B cell (primary cell): ENCODE data around the gene ZNF441. TPM values are rescaled to one million over a fixed set of nuclear protein-coding genes. Genes with fewer than 3 reads are reported as not detected.

Experiments used
- ATAC-seq: fragments of 200-7000 bp; cut with Tn5 transposase; one replicate; pipeline ENCODE4 v1.10.0; 2021; ENCODE audit warnings: low read depth, mild to moderate bottlenecking, moderate number of reproducible peaks, moderate library complexity
- CTCF ChIA-PET: fragments of 350-600 bp; sonication (Branson Sonifier 250); formaldehyde crosslinking; loops from one replicate; lab custom pipeline; 2021; ENCODE audit warnings: antibody characterized with exemption, inconsistent platforms; lab: Charles Lee
- POLR2A ChIA-PET: fragments of 350-600 bp; sonication (Branson Sonifier 250); formaldehyde crosslinking; loops from one replicate; lab custom pipeline; 2021; ENCODE audit warnings: antibody characterized with exemption; lab: Charles Lee
- DNase-seq: peaks from one replicate; pipeline ENCODE4 v3.0.0; 2013
- H2AFZ ChIP-seq: 2 replicates; pipeline ENCODE4 v1.6.1; 2012; ENCODE audit warnings: mild to moderate bottlenecking, low read depth, low read length; ENCODE audit not compliant: insufficient read depth, poor library complexity, severe bottlenecking
- H3K27ac ChIP-seq, 2 donors: 1 replicate in 1 of 2; 2 replicates in 1 of 2; pipeline ENCODE4 v1.5.1; 2012 to 2013; ENCODE audit warnings: low read length in 2 of 2, mild to moderate bottlenecking in 2 of 2, moderate library complexity in 1 of 2
- H3K27me3 ChIP-seq, 4 experiments: fragments of 200-600 bp in 1 of 4; sonication (generic) in 1 of 4; replicated peaks in 1 of 4; 1 replicate in 2 of 4; 2 replicates in 2 of 4; pipeline versions ENCODE4 v1.6.1 to v1.7.0; 2013 to 2016; ENCODE audit warnings: low read length in 3 of 4, mild to moderate bottlenecking in 2 of 4, mixed read lengths in 1 of 4, moderate library complexity in 1 of 4; ENCODE audit not compliant: insufficient read depth in 4 of 4, control insufficient read depth in 3 of 4; ENCODE audit errors: control extremely low read depth in 1 of 4
- H3K36me3 ChIP-seq, 2 experiments: replicated peaks in 1 of 2; 1 replicate in 1 of 2; 2 replicates in 1 of 2; pipeline versions ENCODE4 v1.6.1 to v1.7.1; 2013; ENCODE audit warnings: low read length in 1 of 2; ENCODE audit not compliant: insufficient read depth in 2 of 2, control insufficient read depth in 1 of 2; ENCODE audit errors: control extremely low read depth in 1 of 2, extremely low read depth in 1 of 2
- H3K4me1 ChIP-seq, 2 donors: fragments of 200-600 bp in 1 of 2; sonication (generic) in 1 of 2; 1 replicate in 1 of 2; 2 replicates in 1 of 2; pipeline versions ENCODE4 v1.5.1 to v1.6.1; 2013 to 2017; ENCODE audit warnings: low read length in 2 of 2; ENCODE audit not compliant: control insufficient read depth in 2 of 2, insufficient read depth in 2 of 2
- H3K4me2 ChIP-seq: replicated peaks from 2 replicates; pipeline ENCODE3; 2012; ENCODE audit warnings: mild to moderate bottlenecking, low read depth, low read length; ENCODE audit not compliant: poor library complexity, severe bottlenecking
- H3K4me3 ChIP-seq, 5 experiments: fragments of 200-600 bp in 1 of 5; sonication (generic) in 1 of 5; 1 replicate in 3 of 5; 2 replicates in 2 of 5; pipeline versions ENCODE4 v1.5.1 to v1.7.0; 2011 to 2016; ENCODE audit warnings: low read length in 4 of 5, mild to moderate bottlenecking in 4 of 5, low read depth in 2 of 5, control low read depth in 1 of 5, moderate library complexity in 1 of 5; ENCODE audit not compliant: insufficient read depth in 1 of 5; ENCODE audit errors: control extremely low read depth in 1 of 5, extremely low read depth in 1 of 5
- H3K79me2 ChIP-seq: fragments of 200-600 bp; sonication (generic); one replicate; pipeline ENCODE4 v1.6.0; 2016; ENCODE audit warnings: low read length; ENCODE audit not compliant: control insufficient read depth, insufficient read depth
- H3K9ac ChIP-seq: fragments of 200-600 bp; sonication (generic); 2 replicates; pipeline ENCODE4 v1.6.1; 2017; ENCODE audit warnings: mild to moderate bottlenecking, low read length, moderate library complexity
- H3K9me3 ChIP-seq, 3 donors: one replicate each; pipeline versions ENCODE4 v1.6.1 to v1.7.1; 2013; ENCODE audit warnings: low read length in 2 of 3; ENCODE audit not compliant: control insufficient read depth in 2 of 3, insufficient read depth in 1 of 3; ENCODE audit errors: control extremely low read depth in 1 of 3
- H4K20me1 ChIP-seq: 2 replicates; pipeline ENCODE4 v1.6.0; 2012; ENCODE audit warnings: mild to moderate bottlenecking, low read length; ENCODE audit not compliant: insufficient read depth, control insufficient read depth, poor library complexity, severe bottlenecking
- H3K27ac Mint-ChIP-seq: one replicate; pipeline ENCODE4 v1.8.0; 2021; ENCODE audit warnings: mixed read lengths
- H3K27me3 Mint-ChIP-seq: one replicate; pipeline ENCODE4 v1.8.0; 2021; ENCODE audit warnings: mixed read lengths
- H3K4me1 Mint-ChIP-seq: one replicate; pipeline ENCODE4 v1.8.0; 2021; ENCODE audit warnings: mixed read lengths
- H3K4me3 Mint-ChIP-seq: one replicate; pipeline ENCODE4 v1.8.0; 2021; ENCODE audit warnings: mixed read lengths
- H3K9me3 Mint-ChIP-seq: one replicate; pipeline ENCODE4 v1.8.0; 2022; ENCODE audit warnings: mixed read lengths; ENCODE audit not compliant: insufficient read depth
- CTCF ChIP-seq: fragments of 200-600 bp; IDR thresholded peaks from one replicate; pipeline ENCODE4 v1.8.0; 2022; ENCODE audit warnings: antibody characterized with exemption, mild to moderate bottlenecking
- EZH2 ChIP-seq: IDR thresholded peaks from 2 replicates; pipeline ENCODE4 v1.6.1; 2012; ENCODE audit warnings: borderline replicate concordance, low read depth, mild to moderate bottlenecking, moderate library complexity, low read length; ENCODE audit not compliant: insufficient read depth, poor library complexity, severe bottlenecking
- WGBS: methylation state at CpG from one replicate; pipeline ENCODE4 v1.1.5; 2013; ENCODE audit warnings: missing lambda C conversion rate; ENCODE audit not compliant: insufficient coverage; 5-methylcytosine and 5-hydroxymethylcytosine counted together
- intact Hi-C: fragments of 100-400 bp; cut with micrococcal nuclease; formaldehyde crosslinking; loops from one replicate; pipeline ENCODE4 v1.10.0; 2022
- polyA plus RNA-seq: library from polyadenylated mRNA; depleted of rRNA; stranded (reverse); fragments of >200 nt; gene quantifications from 2 replicates; pipeline ENCODE4 v1.2.3, GENCODE V29; 2012
- total RNA-seq, 2 donors: library from RNA; stranded (reverse); fragments of 120-200 nt in 1 of 2; gene quantifications; 1 replicate in 1 of 2; 2 replicates in 1 of 2; pipeline versions ENCODE4 v1.2.3 to v1.2.4, GENCODE V29; 2013 to 2022

Gene ZNF441
- total and polyA plus RNA-seq, 2 donors (not counting 1 experiment from before 2014, with no cell fraction given) = 7.4 to 43.5 TPM

GRCh38 chr19:11738746-11739620 lies 27.8 kb upstream of the ZNF441 start, which contains the start of gene ZNF823:
TSS of gene ZNF823 (minus strand) at chr19:11738946. CDS start at chr19:11738819, 127 bp downstream.
- H3K27me3 ChIP-seq = no peaks in the 10 kb centered on the region
- Mint-ChIP-seq H3K9me3 (no peaks in the 10 kb centered on the region), H3K27ac (peak within 1 kb of the TSS; percentile 89), H3K4me1 (peaks cover 26% of the 10 kb centered on the region), H3K27me3 (peaks cover 5% of the 10 kb centered on the region), H3K4me3 (peak within 1 kb of the TSS; percentile 99)
- H2AFZ ChIP-seq = peak within 1 kb of the TSS; percentile 99
- peak within 1 kb of the TSS in 1 of 2 donors; percentile 38 for H3K27ac ChIP-seq
- peak within 1 kb of the TSS; percentile 36 to 92 (median 83) for H3K4me3 ChIP-seq
- intact Hi-C loops = loop anchor here (1.0 to 5.0 kb wide), 7 partner anchors 27 to 401 kb away; partner anchors contain the start of genes ELOF1, ZNF20, ZNF440 and ZNF441
- ChIA-PET POLR2A (no interaction called here), CTCF (no interaction called here)
- H4K20me1 ChIP-seq = no peaks in the 10 kb centered on the region
- H3K9ac ChIP-seq = peak within 1 kb of the TSS; percentile 82
- no peaks in the 10 kb centered on the region for H3K36me3 ChIP-seq
- peaks cover 15 to 19% of the 10 kb centered on the region in 2 donors for H3K4me1 ChIP-seq
- TF ChIP-seq CTCF = no peak
- H3K79me2 ChIP-seq = peaks cover 10% of the 10 kb centered on the region
- no peaks in the 10 kb centered on the region for H3K9me3 ChIP-seq
- ATAC-seq = peak; percentile 99
- H3K4me2 ChIP-seq = peak within 1 kb of the TSS; percentile 88
- peak; percentile 94 for DNase-seq
- WGBS = 0% methylated on average over 30 of the region's 35 CpGs

GRCh38 chr19:11745869-11746268 lies 20.9 kb upstream of the ZNF441 start:
- Mint-ChIP-seq H3K9me3 (peaks cover 10% of the 10 kb centered on the region), H3K27ac (no peak overlapping the region), H3K27me3 (peaks cover 5% of the 10 kb centered on the region), H3K4me1 (no peaks in the 10 kb centered on the region), H3K4me3 (no peak overlapping the region)
- no peaks in the 10 kb centered on the region for H3K79me2 ChIP-seq
- intact Hi-C loops = no loop called here
- H3K4me1 ChIP-seq = no peaks in the 10 kb centered on the region
- H3K9ac ChIP-seq = no peak overlapping the region
- ChIA-PET POLR2A (no interaction called here), CTCF (interaction anchor here (0.6 kb wide), 1 partner anchor 98 kb away, joined by 4 read pairs; no protein-coding TSS in a partner anchor)
- H3K9me3 ChIP-seq = peaks cover 5 to 18% (median 17%) of the 10 kb centered on the region in 3 donors
- no peak overlapping the region for H3K27ac ChIP-seq
- H3K4me2 ChIP-seq = no peak overlapping the region
- no peak for DNase-seq
- H2AFZ ChIP-seq = no peak overlapping the region
- H3K36me3 ChIP-seq = no peaks in the 10 kb centered on the region
- TF ChIP-seq EZH2 (no peak), CTCF (no peak)
- H3K4me3 ChIP-seq = no peak overlapping the region
- no peak for ATAC-seq
- H3K27me3 ChIP-seq = no peaks in the 10 kb centered on the region
- H4K20me1 ChIP-seq = no peaks in the 10 kb centered on the region
